ENCODE data around the gene CHADL.

The CHADL gene

DNA sequence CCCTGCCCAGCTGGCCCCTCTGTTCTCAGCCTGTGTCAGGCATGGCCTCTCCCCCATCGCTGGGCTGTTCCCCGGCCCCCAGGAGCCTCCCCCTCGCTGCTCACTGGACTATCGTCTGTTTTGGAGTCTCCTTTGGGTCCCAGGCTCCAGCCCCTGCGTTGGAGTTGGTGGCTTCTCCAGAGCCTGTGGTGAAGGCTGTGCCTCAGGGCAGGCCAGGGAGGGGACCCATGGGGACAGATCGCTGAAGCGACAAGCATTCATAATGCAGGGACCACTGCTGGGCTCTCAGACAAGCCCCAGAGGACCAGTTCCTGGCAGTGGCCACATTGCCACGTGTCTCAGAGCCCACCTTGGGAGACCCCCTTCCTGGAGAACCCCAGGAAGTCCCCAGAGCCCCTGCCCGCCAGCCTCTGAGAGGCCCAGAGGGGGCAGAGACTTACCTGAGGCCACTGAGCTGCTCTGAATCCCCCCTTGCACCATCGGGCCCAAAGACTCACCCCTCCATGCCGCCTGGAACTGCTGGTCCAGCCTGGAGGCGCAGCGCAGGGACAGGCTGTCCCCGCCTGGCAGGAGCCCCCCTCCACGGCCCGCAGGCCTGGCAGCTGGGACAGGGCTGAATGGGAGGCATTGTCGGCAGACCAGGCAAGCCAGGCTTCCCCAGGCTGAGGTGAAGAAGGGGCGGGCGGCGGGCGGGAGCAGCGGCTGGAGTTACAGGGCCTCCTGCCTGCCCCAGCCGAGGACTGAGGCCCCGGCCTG lies at the start of gene CHADL:
TSS of gene CHADL (minus strand) at position 555 of the 756 bp plus-strand sequence. CDS start at position 505, 50 bp downstream.
- in situ Hi-C loops (cut with MboI; ENCODE audit: low sequenced_read_pairs), result no loop called here

GRCh38 chr22:41289671-41290070 lies 48.9 kb upstream of the CHADL start:
- in situ Hi-C loops (cut with MboI; ENCODE audit: low sequenced_read_pairs), result no loop called here

GRCh38 chr22:41288245-41288946 lies 47.7 kb upstream of the CHADL start:
- in situ Hi-C loops (cut with MboI; ENCODE audit: low sequenced_read_pairs), result no loop called here

DNA sequence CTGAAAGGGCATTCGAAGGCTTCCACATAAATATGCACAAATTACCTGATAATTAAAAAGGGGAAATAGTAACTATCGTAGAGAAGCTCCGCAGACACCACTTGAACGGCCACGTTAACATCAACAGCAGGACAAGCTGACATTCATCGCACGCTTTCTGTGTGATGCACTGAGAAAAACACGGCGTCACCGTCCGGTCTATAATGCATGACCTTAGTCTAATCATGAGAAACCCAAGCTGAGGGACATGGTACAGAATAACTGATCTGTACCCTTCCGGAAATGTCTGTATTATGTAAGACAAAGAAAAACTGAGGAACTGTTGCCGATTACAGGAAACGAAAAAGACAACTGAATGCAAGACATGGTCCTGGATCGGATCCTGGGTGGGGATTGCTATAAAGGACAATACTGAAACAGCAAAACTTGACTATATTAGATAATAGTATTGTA lies 45.9 kb upstream of the CHADL start:
- in situ Hi-C loops (cut with MboI; ENCODE audit: low sequenced_read_pairs), result no loop called here

DNA sequence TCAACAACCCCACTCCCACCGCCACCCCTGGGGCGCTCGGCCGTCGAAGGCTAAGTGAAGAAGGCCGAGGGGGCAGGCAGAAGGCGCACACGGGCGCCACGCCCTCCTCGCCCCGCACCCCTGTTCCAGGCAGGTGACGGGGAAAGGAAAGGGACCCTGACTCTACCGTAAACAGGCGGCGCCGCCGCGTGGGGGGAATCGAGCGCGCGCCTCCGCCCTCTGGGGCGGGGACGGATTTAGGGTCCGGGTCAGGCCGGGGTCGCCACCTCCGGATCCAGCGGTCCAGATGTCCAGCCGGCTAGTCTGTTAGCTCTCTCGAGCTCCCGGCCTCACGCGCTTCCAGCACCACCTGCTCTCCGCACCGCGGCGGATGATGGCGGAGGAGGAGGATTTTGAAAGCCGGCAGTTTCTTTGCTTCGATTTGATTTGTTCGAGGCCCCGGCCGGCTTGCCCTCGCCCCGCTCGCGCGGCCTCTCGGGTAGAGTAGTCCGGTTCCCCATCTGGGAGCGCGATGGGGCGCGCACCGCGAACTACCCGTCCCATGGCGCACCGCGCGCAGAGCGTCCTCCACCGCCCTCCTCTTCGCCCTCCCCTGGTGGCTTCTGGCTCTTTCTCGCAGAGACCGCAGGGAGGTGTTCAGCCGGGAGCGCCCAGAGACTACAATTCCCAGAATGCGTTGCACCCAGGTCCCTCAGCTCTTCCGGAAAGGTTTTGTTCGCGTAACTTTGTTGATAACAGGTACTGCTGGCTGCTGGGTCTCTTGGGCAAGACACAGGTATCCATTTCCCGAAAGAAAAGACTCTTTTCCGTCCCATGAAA lies 45.3 kb upstream of the CHADL start, which contains the start of gene RANGAP1:
TSS of gene RANGAP1 (minus strand) at position 368 of the 819 bp plus-strand sequence. CDS start 5,143 bp downstream, outside the sequence.
- in situ Hi-C loops (cut with MboI; ENCODE audit: low sequenced_read_pairs), result no loop called here

- in situ Hi-C loops (cut with MboI; ENCODE audit: low sequenced_read_pairs), result no loop called here
Observed at GRCh38 chr22:41285441-41285819, 44.7 kb upstream of the CHADL start.

DNA sequence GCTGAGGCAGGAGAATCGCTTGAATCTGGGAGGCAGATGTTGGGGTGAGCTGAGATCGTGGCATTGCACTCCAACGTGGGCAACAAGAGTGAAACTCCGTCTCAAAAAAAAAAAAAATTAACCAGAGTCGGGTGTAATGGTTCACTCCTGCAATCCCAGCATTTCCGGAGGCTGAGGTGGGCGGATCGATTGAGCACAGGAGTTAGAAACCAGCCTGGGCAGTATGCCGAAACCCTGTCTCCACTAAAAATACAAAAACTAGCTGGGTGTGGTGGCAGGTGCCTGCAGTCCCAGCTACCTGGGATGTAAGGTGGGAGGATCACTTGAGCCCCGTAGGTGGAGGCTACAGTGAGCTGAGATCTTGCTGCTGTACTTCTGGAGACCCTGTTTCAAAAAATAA lies 43.7 kb upstream of the CHADL start:
- in situ Hi-C loops (cut with MboI; ENCODE audit: low sequenced_read_pairs), result no loop called here

GRCh38 chr22:41280854-41281253 lies 40.1 kb upstream of the CHADL start:
- in situ Hi-C loops (cut with MboI; ENCODE audit: low sequenced_read_pairs), result no loop called here

DNA sequence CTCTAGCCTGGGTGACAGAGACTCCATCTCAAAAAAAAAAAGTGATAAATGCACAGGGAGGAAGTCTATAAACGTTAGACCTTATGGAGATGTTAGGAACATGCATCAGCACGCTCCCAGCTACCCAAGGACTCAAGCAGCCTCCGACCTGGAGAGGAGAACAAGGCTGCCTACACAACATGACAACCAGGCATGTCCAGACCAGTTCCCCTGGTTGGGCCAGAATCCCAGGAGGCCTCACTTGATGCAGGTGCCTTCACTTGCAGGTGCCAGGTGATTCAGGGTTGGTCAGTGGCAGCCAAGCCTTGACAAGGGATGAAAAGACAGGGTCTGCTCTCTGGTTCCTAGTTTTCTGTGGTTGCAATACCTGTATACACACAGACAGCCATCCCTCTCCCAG lies 39.3 kb upstream of the CHADL start:
- in situ Hi-C loops (cut with MboI; ENCODE audit: low sequenced_read_pairs), result no loop called here

GRCh38 chr22:41274856-41275255 lies 34.1 kb upstream of the CHADL start:
- in situ Hi-C loops (cut with MboI; ENCODE audit: low sequenced_read_pairs), result no loop called here

GRCh38 chr22:41273128-41273527 lies 32.4 kb upstream of the CHADL start:
- in situ Hi-C loops (cut with MboI; ENCODE audit: low sequenced_read_pairs), result no loop called here

DNA sequence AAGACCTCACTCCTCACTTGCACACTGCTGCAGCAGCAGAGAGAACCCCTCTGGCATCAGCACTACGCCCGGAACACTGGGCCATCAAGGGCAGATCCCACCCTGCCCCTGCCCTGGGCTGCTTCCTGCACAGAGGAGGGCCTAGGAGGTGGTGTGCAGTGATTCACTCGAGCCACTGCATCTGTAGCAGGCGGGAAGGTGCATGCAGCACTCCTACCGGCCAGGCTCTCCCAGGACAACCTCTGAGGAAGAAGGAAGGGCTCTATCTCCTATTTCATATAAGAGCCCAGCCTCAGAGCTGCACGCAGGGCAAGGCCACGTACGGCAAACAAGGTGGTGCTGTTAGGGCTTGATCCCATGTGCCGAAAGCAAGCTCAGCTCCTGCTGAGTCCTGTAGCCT lies 31.1 kb upstream of the CHADL start:
- in situ Hi-C loops (cut with MboI; ENCODE audit: low sequenced_read_pairs), result no loop called here

GRCh38 chr22:41267958-41268357 lies 27.2 kb upstream of the CHADL start:
- in situ Hi-C loops (cut with MboI; ENCODE audit: low sequenced_read_pairs), result no loop called here

DNA sequence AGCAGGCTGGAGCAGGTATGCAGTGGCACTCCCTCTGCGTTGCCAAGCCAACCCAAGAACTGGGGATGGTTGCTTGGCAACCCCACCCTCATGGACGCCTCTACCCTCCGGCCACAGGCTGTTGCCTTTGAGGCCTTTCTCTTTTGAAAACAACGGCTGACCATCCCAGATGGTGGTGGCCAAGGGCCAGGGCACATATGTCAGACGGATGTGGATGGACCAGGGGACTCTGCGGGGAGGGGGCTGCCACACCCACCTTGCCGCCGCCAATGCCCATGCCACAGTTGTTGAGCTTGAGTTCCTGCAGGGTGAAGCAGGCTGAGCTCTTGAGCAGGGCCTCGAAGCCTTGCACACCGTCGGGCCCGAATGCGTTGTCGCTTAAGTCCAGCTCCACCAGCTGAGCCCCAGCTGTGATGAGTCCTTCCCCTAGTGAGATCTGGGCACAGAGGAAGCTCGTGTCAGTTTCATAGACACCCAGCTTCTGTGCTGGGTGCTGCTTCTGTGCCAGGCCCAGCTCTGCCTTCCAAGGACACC lies 23.7 kb upstream of the CHADL start:
- in situ Hi-C loops (cut with MboI; ENCODE audit: low sequenced_read_pairs), result no loop called here

GRCh38 chr22:41263704-41264103 lies 23.0 kb upstream of the CHADL start:
- in situ Hi-C loops (cut with MboI; ENCODE audit: low sequenced_read_pairs), result no loop called here

GRCh38 chr22:41262250-41262765 lies 21.6 kb upstream of the CHADL start:
- in situ Hi-C loops (cut with MboI; ENCODE audit: low sequenced_read_pairs), result no loop called here

DNA sequence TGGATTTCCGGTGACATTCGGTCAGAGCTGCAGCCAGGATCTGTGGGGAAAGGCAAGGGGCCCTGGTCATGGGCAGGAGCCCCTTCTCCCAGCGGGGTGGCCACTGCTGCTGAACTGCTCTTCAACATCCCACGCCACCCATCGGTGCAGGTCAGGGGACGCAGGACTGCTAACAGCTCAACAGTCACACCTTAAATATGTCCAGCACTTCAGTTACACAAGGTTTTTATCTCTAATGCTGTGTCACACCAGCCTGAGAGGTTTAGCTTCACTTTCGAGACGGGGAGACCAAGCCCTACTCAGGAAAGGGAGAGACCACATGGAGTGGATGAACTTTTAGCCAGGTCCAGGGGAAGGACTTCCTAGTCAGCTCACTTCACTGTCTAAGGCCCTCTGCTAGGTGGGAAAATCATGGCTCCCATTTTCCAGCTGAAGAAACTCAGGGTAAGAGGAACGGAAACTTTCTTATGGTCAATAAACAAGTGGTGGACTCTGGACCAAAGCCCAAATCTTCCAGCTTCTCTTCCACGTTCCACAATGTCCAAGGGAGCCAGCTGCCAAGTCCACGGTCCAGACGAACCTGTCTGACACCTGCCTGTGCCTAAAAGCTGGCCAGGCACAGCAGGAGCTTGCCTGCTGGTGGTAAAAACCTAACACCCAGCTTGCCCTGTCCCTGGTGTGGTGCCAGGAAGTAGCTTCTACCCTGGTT lies 21.0 kb upstream of the CHADL start:
- in situ Hi-C loops (cut with MboI; ENCODE audit: low sequenced_read_pairs), result no loop called here

GRCh38 chr22:41260871-41261270 lies 20.1 kb upstream of the CHADL start:
- in situ Hi-C loops (cut with MboI; ENCODE audit: low sequenced_read_pairs), result no loop called here

GRCh38 chr22:41259756-41260155 lies 19.0 kb upstream of the CHADL start:
- in situ Hi-C loops (cut with MboI; ENCODE audit: low sequenced_read_pairs), result loop anchor here (10.0 kb wide), 1 partner anchor 335 kb away; no protein-coding TSS in a partner anchor

GRCh38 chr22:41257696-41258095 lies 17.0 kb upstream of the CHADL start:
- in situ Hi-C loops (cut with MboI; ENCODE audit: low sequenced_read_pairs), result loop anchor here (10.0 kb wide), 1 partner anchor 333 kb away; no protein-coding TSS in a partner anchor
